Esophagus muscularis mucosa (tissue), 4 donors: Measurements from ENCODE around the gene NKX2-3. TPM values are rescaled to one million over a fixed set of nuclear protein-coding genes. Genes with fewer than 3 reads are reported as not detected.

Experiments
- DNase-seq: peaks from one replicate; pipeline ENCODE4 v3.0.0-alpha.2; 2017; ENCODE audit errors: extremely low spot score
- H3K27ac ChIP-seq, 4 donors: fragments of 200-600 bp; sonication (generic); replicated peaks in 1 of 4; 1 replicate in 3 of 4; 2 replicates in 1 of 4; pipeline ENCODE4 v1.5.1; 2016 to 2019; ENCODE audit warnings: mild to moderate bottlenecking in 1 of 4
- H3K27me3 ChIP-seq, 4 donors: fragments of 200-600 bp; sonication (generic); one replicate each; pipeline versions ENCODE4 v1.5.1 to v1.6.0; 2016 to 2019
- H3K36me3 ChIP-seq, 4 donors: fragments of 200-600 bp; sonication (generic); one replicate each; pipeline ENCODE4 v1.5.1; 2016 to 2019
- H3K4me1 ChIP-seq, 4 donors: fragments of 200-600 bp; sonication (generic); one replicate each; pipeline ENCODE4 v1.5.1; 2016 to 2019
- H3K4me3 ChIP-seq, 4 donors: fragments of 200-600 bp; sonication (generic); 1 replicate in 2 of 4; 2 replicates in 2 of 4; pipeline ENCODE4 v1.5.1; 2016 to 2019; ENCODE audit warnings: mild to moderate bottlenecking in 4 of 4, moderate library complexity in 1 of 4
- H3K9me3 ChIP-seq, 4 donors: fragments of 200-600 bp; sonication (generic); 1 replicate in 3 of 4; 2 replicates in 1 of 4; pipeline ENCODE4 v1.5.1; 2016 to 2019
- CTCF ChIP-seq, 3 experiments: fragments of 200-600 bp in 2 of 3; fragments of 450-650 bp in 1 of 3; sonication (generic) in 2 of 3; IDR thresholded peaks; one replicate each; pipeline ENCODE4 v1.5.1; 2017 to 2019; ENCODE audit warnings: antibody characterized with exemption in 3 of 3, mild to moderate bottlenecking in 2 of 3, moderate library complexity in 1 of 3
- EP300 ChIP-seq: sonication (generic); formaldehyde crosslinking; IDR thresholded peaks from one replicate; pipeline ENCODE4 v1.6.1; 2017; ENCODE audit warnings: antibody characterized with exemption
- POLR2A ChIP-seq: fragments of 450-650 bp; IDR thresholded peaks from one replicate; pipeline ENCODE4 v1.6.1; 2017; ENCODE audit warnings: antibody characterized with exemption, moderate library complexity, mild to moderate bottlenecking, low read depth
- POLR2AphosphoS5 ChIP-seq, 2 donors: sonication (generic); formaldehyde crosslinking; IDR thresholded peaks; one replicate each; pipeline ENCODE4 v1.6.1; 2017; ENCODE audit warnings: antibody characterized with exemption in 2 of 2
- WGBS: methylation state at CpG from one replicate; pipeline ENCODE4 v1.1.5; 2018; 5-methylcytosine and 5-hydroxymethylcytosine counted together
- intact Hi-C: fragments of 100-400 bp; cut with DNase I; formaldehyde crosslinking; loops from one replicate; pipeline ENCODE4 v1.15.1; 2023
- total RNA-seq, 4 donors: library from RNA; depleted of rRNA; stranded (reverse); fragments of >200 nt; gene quantifications; one replicate each; pipeline versions ENCODE4 v1.1.0 to v1.2.1, GENCODE V29; 2016

NKX2-3 gene
- total RNA-seq, 4 donors from 2014 or later, result 0.19 to 0.34 TPM; not detected in 2

- peaks cover 7 to 85% (median 61%) of the 10 kb centered on the region in 4 donors for H3K27me3 ChIP-seq
- no peaks in the 10 kb centered on the region for H3K9me3 ChIP-seq
- H3K4me3 ChIP-seq, result no peak overlapping the region
- no peak overlapping the region for H3K27ac ChIP-seq
- intact Hi-C loops, result no loop called here
- 5% methylated on average over 33 of the region's 48 CpGs for WGBS
- no peak for TF ChIP-seq POLR2AphosphoS5 (IDR thresholded peaks at IDR 0.05)
- no peak for TF ChIP-seq CTCF (IDR thresholded peaks at IDR 0.05)
- no peak for TF ChIP-seq EP300
- TF ChIP-seq POLR2A, result no peak
- H3K4me1 ChIP-seq, result peaks cover 8 to 41% (median 36%) of the 10 kb centered on the region in 4 donors
- no peaks in the 10 kb centered on the region for H3K36me3 ChIP-seq
- DNase-seq, result no peak
Measured at GRCh38 chr10:99520040-99520846, 12.5 kb upstream of the NKX2-3 start.

- Histone ChIP-seq H3K4me3 (no peak overlapping the region), H3K36me3 (no peaks in the 10 kb centered on the region), H3K9me3 (no peaks in the 10 kb centered on the region), H3K27me3 (peaks cover 7 to 87% (median 67%) of the 10 kb centered on the region in 4 donors), H3K27ac (no peak overlapping the region), H3K4me1 (peaks cover 8 to 41% (median 36%) of the 10 kb centered on the region in 4 donors)
- WGBS, result 37% methylated on average over 43 of the region's 46 CpGs
- intact Hi-C loops, result no loop called here
- no peak for TF ChIP-seq POLR2A
- TF ChIP-seq EP300, result no peak
- no peak for TF ChIP-seq POLR2AphosphoS5 (IDR thresholded peaks at IDR 0.05)
- TF ChIP-seq CTCF (IDR thresholded peaks at IDR 0.05), result no peak
- no peak for DNase-seq
Measured at GRCh38 chr10:99520847-99521764, 11.6 kb upstream of the NKX2-3 start.

- intact Hi-C loops, result no loop called here
- WGBS, result 44% methylated on average over 34 of the region's 51 CpGs
- Histone ChIP-seq H3K9me3 (no peaks in the 10 kb centered on the region), H3K27ac (no peak overlapping the region), H3K27me3 (peaks cover 7 to 92% (median 74%) of the 10 kb centered on the region in 4 donors), H3K4me3 (no peak overlapping the region), H3K36me3 (no peaks in the 10 kb centered on the region), H3K4me1 (peaks cover 8 to 41% (median 36%) of the 10 kb centered on the region in 4 donors)
- TF ChIP-seq POLR2AphosphoS5 (IDR thresholded peaks at IDR 0.05) (no peak), EP300 (no peak), POLR2A (no peak), CTCF (IDR thresholded peaks at IDR 0.05) (no peak)
- DNase-seq, result no peak
Measured at GRCh38 chr10:99521765-99522469, 10.8 kb upstream of the NKX2-3 start.

- Histone ChIP-seq H3K9me3 (no peaks in the 10 kb centered on the region), H3K27me3 (peaks cover 9 to 99% (median 82%) of the 10 kb centered on the region in 4 donors), H3K4me1 (peaks cover 8 to 45% (median 38%) of the 10 kb centered on the region in 4 donors), H3K36me3 (no peaks in the 10 kb centered on the region), H3K27ac (no peak overlapping the region), H3K4me3 (peak overlapping the region in 3 of 4 donors; percentile 8 to 37 (median 18))
- TF ChIP-seq CTCF (IDR thresholded peaks at IDR 0.05), result no peak
- no peak for TF ChIP-seq POLR2AphosphoS5 (IDR thresholded peaks at IDR 0.05)
- no peak for TF ChIP-seq POLR2A
- no peak for TF ChIP-seq EP300
- intact Hi-C loops, result no loop called here
- 9% methylated on average over 25 of the region's 35 CpGs for WGBS
- DNase-seq, result no peak
Measured at GRCh38 chr10:99522470-99523250, 10.1 kb upstream of the NKX2-3 start.
